Hippocampal formation (tissue), 2 donors: ENCODE measurements around the gene MPZL1.
A peak's percentile ranks its signal among the peaks of the same experiment; 100 is the strongest.

Source experiments
- DNase-seq, 2 donors: peaks; one replicate each; lab custom pipeline; 2025; lab: John Stamatoyannopoulos, UW

Gene MPZL1

GRCh38 chr1:167751676-167752075 lies 29.9 kb downstream of the MPZL1 start:
- no peak for DNase-seq

- DNase-seq: no peak
Measured at GRCh38 chr1:167752219-167752985, 30.6 kb downstream of the MPZL1 start.

- DNase-seq: no peak
Measured at GRCh38 chr1:167755654-167756053, 33.9 kb downstream of the MPZL1 start.

GRCh38 chr1:167756730-167757405 lies 35.1 kb downstream of the MPZL1 start:
- peak in 1 of 2 donors; percentile 11 for DNase-seq

GRCh38 chr1:167757433-167758309 lies 35.9 kb downstream of the MPZL1 start:
- DNase-seq: no peak

- DNase-seq: peak in 1 of 2 donors; percentile 15
Measured at GRCh38 chr1:167761400-167761799, 39.6 kb downstream of the MPZL1 start.

GRCh38 chr1:167762061-167762746 lies 40.4 kb downstream of the MPZL1 start:
- no peak for DNase-seq

- peak; percentile 55 to 93 for DNase-seq
Measured at GRCh38 chr1:167763525-167764220, 41.9 kb downstream of the MPZL1 start.

- DNase-seq: no peak
Measured at GRCh38 chr1:167764458-167765330, 42.9 kb downstream of the MPZL1 start.

GRCh38 chr1:167765496-167765895 lies 43.7 kb downstream of the MPZL1 start:
- no peak for DNase-seq

GRCh38 chr1:167766538-167766937 lies 44.8 kb downstream of the MPZL1 start:
- no peak for DNase-seq

GRCh38 chr1:167767761-167768160 lies 46.0 kb downstream of the MPZL1 start:
- no peak for DNase-seq

- no peak for DNase-seq
Measured at GRCh38 chr1:167770127-167770526, 48.3 kb downstream of the MPZL1 start.

GRCh38 chr1:167772436-167772835 lies 50.7 kb downstream of the MPZL1 start:
- no peak for DNase-seq

GRCh38 chr1:167773516-167773915 lies 51.7 kb downstream of the MPZL1 start:
- DNase-seq: no peak

GRCh38 chr1:167774710-167775109 lies 52.9 kb downstream of the MPZL1 start:
- DNase-seq: no peak

- no peak for DNase-seq
Measured at GRCh38 chr1:167775178-167775577, 53.4 kb downstream of the MPZL1 start.

- DNase-seq: no peak
Measured at GRCh38 chr1:167776151-167776550, 54.4 kb downstream of the MPZL1 start.

GRCh38 chr1:167776616-167777268 lies 55.0 kb downstream of the MPZL1 start:
- DNase-seq: no peak

GRCh38 chr1:167777269-167777650 lies 55.5 kb downstream of the MPZL1 start:
- DNase-seq: no peak
